Urothelium cell line (cell line): Measurements from ENCODE around the gene SCNN1A.

ENCODE experiments used
- DNase-seq: peaks from one replicate; pipeline ENCODE4 v3.0.0; 2011; ENCODE audit warnings: low spot score, mixed read lengths
- FAIRE-seq: peaks from 2 replicates; lab custom pipeline; 2011; peaks lifted over from hg19 to GRCh38; lab: Jason Lieb, UNC

Gene SCNN1A

DNA sequence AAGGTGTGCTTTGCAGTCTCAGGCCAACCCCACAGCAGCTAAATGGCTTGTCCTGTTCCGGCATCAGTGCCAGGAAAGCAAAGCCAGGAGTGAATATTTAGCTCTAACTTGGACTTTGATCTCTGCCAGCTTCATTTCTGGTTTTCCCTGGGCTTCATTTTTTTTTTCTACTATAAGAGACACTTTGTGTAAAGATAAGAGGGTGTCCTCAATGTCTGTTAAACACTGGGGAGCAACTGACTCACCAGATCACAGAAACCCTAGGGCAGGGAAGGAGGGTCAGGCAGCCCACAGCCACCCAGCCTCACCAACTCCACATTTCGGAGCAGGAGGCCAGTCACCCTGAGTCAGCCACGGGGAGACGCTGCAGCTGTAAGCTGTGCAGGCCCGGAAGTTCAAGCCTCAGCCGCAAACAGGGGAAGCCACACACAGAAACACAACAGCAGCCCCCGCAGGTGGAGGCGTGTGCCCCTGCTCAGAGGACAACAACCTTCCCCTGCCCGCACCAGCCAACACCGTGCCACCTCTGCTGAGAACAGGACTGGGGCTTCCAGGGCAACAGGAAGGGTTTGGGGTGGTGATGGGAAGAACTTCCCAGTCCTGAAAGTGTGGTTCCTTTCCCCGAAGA is 39.8 kb downstream of the SCNN1A start:
- DNase-seq: peak; percentile 89
- peak; percentile 50 for FAIRE-seq

- FAIRE-seq: no peak
- no peak for DNase-seq
These were observed 40.4 kb downstream of the SCNN1A start for GRCh38 chr12:6334940-6335450.

- FAIRE-seq (no peak), DNase-seq (no peak)
These were observed 41.0 kb downstream of the SCNN1A start for GRCh38 chr12:6334359-6334758.

GRCh38 chr12:6333566-6333965 is 41.8 kb downstream of the SCNN1A start:
- DNase-seq (peak; percentile 76), FAIRE-seq (peak; percentile 86)

GRCh38 chr12:6333029-6333428 is 42.3 kb downstream of the SCNN1A start:
- FAIRE-seq (peak; percentile 66), DNase-seq (no peak)

DNA sequence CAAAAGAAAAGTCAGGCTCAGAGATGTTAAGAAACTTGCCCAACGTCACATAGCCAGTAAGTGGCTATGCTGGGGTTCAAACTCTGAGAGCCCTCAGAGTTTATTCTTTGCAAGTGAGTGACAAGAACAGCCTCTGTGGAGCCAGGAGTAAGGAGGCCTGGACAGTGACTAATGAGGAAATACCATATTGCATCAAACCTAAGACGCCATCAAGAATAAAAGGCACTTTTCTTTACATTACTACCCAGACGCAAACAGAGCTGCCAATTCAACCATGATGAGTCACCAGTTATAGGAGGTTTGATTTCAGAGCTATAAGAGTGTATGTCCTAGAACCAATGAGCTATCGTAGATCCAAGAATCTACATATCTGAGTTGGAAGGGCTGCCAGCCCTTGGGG is 42.9 kb downstream of the SCNN1A start:
- DNase-seq: no peak

DNA sequence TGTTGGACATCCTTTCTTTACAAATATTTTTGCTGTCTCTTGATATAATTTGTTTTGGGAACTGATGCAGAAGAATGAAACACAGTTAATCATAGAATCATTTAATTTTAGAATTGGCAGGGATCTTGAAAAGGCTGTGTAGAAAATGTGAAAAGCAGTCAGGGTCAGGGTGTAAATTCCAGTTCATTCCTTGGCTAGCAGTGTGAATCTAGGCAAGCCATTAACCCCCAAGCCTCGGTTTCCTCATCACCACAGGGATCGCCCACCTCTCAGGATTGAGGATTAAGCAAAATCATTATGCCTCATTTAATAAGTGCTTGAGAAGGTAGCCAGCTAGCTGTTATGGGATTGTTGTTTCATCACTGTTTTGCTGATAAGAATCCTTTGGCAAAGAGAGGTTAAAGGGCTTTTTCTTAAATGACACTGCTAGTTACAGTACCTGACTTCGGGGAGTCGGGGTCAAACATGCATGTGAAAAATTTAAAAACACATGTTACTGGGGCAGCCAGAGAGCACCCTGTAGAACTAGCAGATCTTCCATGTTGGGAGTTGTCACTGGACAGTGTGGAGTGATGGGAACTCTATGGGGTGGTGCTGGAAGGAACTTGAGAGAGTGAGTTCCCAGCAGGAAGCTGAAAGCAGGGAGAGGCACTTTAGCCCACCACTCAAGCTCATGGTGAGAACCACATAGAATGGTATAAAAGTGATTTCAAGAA is 44.2 kb downstream of the SCNN1A start:
- DNase-seq (no peak), FAIRE-seq (no peak)

More for the DNA sequence above, 42.9 kb downstream of the SCNN1A start:
- peak; percentile 27 for FAIRE-seq

DNA sequence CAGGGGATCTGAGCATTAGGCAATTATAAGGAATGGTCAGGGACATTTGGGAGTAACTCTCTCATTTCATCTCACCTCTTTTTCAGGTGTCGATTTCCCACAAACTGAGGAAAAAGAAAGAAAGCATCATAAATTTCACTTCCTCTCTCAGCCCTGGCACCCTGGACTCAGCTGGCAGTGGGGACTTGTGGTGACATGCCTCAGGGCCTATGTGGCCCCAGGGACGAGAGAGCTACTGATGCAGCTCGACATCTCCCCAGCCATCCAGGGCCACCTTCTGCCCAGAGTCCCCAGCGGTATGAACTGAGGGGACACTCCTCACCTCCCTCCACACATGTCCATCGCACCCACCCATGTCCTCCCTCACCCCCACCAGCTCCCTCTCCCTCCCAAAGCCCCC is 45.2 kb downstream of the SCNN1A start:
- FAIRE-seq (no peak), DNase-seq (no peak)

DNA sequence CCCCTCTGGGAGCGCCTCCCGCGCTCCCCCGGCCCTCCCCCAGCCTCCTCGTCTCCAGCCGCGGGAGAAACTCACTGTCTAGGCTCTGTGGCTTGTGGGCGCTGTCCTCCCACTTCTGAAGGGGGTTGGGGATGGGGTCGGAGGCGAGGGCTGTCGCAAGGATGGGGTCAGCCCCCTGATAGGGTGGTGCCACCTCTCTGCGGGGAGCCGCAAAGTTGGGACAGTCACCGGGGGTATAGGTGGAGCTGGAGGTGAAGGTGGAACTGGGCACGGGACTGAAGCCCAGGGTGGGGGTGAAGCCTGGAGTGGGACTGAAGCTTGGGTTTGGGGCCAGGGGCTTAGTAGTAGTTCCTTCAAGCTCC is 45.7 kb downstream of the SCNN1A start:
- DNase-seq: no peak
- FAIRE-seq: no peak

DNA sequence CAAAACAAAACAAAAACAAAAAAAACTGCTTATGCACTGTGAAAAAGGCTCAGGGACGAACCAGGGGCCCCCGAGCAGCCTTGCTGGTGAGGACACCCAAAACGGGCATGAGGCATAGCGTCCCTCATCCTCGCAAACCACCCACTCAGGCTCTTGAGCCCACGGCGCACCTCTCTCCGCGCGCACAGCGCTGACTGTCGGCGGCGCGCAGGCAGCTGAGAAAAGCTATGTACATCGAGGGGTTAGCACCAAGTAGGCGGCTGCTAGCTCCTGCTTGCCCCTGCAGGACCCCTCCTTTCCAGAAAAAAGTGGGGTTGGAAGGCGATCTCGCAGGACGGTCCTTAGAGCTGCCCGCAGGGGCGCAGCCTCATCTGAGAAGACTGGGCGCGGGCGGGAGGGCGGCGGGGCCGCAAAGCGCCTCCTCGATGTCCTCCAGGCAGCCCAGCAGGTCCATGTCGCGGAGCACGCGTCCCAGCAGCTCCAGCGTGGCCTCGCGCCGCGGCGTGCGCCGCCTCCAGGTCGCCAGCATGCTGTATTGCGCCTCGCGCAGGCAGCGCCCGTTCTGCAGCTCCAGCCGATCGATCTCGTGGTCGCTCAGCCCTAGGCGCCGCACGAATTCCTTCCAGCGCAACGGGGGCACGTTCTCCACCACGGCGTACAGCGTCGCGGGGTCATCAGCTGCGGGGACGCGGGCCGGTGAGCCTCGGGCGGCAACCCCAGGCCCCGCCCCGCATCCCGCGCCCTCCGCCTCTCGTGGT is 46.2 kb downstream of the SCNN1A start:
- peak; percentile 77 for FAIRE-seq
- no peak for DNase-seq

- no peak for FAIRE-seq
- no peak for DNase-seq
These were observed 47.2 kb downstream of the SCNN1A start for GRCh38 chr12:6328045-6328779.

DNA sequence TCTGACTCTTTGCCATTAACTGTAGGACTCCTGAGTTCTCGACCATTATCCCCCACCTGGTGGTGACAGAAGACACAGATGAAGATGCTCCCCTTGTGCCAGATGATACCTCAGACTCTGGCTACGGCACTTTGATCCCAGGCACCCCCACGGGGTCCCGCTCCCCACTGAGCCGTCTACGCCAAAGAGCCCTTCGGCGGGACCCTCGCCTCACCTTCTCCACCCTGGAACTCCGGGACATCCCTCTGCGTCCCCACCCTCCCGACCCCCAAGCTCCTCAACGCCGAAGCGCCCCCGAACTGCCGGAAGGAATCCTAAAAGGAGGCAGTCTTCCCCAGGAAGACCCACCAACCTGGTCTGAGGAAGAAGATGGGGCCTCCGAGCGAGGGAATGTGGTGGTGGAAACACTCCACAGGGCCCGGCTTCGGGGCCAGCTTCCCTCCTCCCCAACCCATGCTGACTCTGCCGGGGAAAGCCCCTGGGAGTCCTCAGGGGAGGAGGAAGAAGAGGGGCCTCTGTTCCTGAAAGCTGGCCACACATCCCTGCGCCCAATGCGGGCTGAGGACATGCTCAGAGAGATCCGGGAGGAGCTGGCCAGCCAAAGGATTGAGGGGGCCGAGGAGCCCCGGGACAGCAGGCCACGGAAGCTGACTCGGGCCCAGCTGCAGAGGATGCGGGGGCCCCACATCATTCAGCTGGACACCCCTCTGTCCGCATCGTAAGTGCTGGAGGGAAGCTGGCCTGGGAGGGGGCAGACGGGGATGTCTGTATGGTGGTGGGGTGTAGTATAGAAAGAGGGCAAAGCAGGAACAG is 47.9 kb downstream of the SCNN1A start:
- FAIRE-seq: no peak
- DNase-seq: no peak

DNA sequence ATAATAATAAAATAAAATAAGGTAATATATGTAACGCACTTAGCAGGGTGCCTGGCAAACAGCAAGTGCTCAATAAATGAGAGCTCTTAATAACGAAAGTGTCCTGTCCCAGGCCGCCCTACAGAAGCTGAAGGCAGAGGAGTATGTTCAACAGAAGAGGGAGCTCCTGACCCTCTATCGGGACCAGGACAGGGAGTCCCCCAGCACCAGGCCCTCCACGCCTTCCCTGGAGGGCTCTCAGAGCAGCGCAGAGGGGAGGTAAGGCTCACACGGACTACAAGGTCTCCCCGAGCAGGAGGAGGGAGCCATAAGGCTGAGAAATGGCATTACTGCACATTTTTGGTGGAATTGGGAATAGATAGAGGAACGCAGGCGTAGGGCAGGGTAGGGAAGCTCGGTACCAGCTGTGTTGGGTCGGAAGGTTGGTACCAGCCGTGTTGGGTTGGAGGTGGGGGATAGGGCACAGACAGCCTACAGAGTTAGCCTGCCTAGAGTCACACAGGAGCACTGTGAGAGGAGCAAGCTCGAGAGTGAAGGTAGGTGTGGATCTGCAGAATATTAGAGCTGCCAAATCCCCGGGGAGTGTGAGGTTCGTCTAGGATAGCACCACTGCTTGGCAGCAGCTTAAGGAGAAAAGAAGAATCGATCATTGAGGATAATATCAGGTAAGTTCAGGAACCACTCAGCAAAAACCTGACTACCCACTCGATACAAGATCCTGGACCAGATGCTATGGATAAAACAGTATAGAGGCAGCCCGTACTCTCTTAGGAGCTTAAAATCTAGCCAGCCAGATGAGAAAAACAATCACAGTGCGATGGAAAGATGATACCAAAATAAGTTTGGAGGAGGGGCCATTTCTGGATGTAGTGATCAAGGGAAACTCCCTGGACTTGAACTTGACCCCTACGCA is 48.8 kb downstream of the SCNN1A start:
- FAIRE-seq (no peak), DNase-seq (no peak)

GRCh38 chr12:6324936-6325750 is 50.2 kb downstream of the SCNN1A start:
- DNase-seq: no peak
- peak; percentile 5 for FAIRE-seq

DNA sequence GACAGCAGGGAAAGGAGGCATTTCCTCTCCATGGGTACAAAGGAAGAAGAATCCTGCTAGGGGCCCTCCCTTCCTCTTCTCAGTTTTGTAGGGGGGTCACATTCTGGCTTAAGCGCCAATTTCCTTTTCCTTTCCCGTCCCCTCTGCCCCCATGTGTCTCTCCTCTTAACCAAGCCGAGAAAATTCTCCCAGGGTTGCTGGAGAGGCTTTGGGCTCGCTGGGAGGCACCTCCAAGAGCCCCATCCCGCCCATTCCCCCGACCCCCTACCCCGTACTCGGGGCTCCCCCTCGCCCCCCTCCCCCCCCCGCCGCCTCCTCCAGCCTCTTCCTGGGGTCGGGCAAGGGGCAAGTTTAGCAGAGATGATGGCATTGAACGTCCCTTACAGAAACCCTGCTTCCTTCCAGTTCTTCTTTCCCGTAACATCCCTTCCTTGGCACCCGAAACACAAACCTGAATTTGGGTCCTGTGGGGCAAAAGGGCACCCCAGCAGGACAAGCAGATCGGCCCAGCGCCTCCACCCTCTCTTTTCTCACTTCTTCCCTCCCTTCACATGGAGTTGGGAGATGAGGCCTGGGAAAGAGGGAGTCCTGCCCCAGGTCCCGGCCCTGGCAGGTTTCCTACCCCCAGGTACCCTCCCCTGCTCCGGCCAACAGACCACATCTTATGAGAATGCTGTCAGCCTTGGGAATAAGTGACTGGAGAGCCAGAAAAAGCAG is 51.2 kb downstream of the SCNN1A start:
- FAIRE-seq: no peak
- DNase-seq: no peak

DNA sequence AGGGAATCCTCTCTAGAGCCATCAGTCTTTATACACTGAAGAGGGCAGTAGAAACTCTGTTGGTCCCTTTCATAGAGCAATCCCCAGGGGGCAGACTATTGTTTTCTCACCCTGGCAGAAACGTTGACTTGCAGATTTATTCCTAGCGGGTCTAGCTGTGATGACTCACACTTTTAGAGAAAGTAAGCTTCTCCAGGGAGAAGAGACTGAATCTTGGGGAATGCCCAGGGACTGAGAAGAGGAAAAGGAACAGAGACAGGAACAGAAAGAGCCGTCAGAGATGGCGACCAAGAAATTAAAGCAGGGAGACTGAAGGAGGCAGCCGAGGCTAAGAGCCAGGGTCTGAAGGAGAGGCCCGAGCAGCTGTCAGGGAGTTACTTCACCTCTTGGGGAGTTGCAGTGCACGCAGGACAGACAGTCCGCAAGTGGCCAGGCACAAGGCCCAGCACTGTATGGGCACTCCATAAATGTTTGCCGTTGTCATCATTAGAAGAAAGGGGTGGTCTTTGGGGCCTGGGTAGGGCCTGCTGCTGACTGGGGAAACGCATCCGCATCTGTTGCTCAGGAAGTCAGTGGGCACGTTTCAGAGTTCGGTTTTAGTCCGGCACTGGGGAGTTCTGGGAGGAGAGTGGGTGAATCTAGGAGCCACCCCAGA is 51.9 kb downstream of the SCNN1A start:
- FAIRE-seq: peak; percentile 77
- peak; percentile 88 for DNase-seq

GRCh38 chr12:6322969-6323339 is 52.4 kb downstream of the SCNN1A start:
- no peak for FAIRE-seq
- no peak for DNase-seq
